Measurements from ENCODE around the gene AKAP8L.
"Not testable (repeated sequence)": the region's sequence is repeated elsewhere in the genome, so short reads cannot be mapped to it uniquely, and the experiment has no call there.

GRCh38 chr19:15335992-15336391, 82.8 kb downstream of the AKAP8L start:
- not testable (repeated sequence) for TF ChIP-seq EZH2phosphoT487 (IDR thresholded peaks at IDR 0.05; ENCODE audit: borderline replicate concordance); POLR2A (IDR thresholded peaks at IDR 0.05; ENCODE audit: borderline replicate concordance, extremely low read depth, insufficient read depth, insufficient read length); CTCF (IDR thresholded peaks at IDR 0.05 in 2 of 3, conservative IDR thresholded peaks at IDR 0.05 in 1 of 3; ENCODE audit: borderline replicate concordance in 1 of 3, insufficient read depth in 1 of 3, low read depth in 2 of 3, low read length in 2 of 3); YY1 (IDR thresholded peaks at IDR 0.05; ENCODE audit: extremely low read depth, insufficient replicate concordance, low read depth, low read length); EZH2 (IDR thresholded peaks at IDR 0.05); JUND (IDR thresholded peaks at IDR 0.05); POLR2AphosphoS5 (IDR thresholded peaks at IDR 0.05; ENCODE audit: low read depth, low read length); ZNF274 (IDR thresholded peaks at IDR 0.05; ENCODE audit: low read depth, low read length); TCF7L2 (IDR thresholded peaks at IDR 0.05; ENCODE audit: borderline replicate concordance, extremely low read depth, insufficient read depth, insufficient read length)

All from HCT116 (cell line).